ENCODE data around the gene MEX3B.
A peak's percentile ranks its signal among the peaks of the same experiment; 100 is the strongest.

MEX3B gene

GRCh38 chr15:82045892-82046665 is at the start of gene MEX3B:
TSS of gene MEX3B (minus strand) at chr15:82046018. CDS start at chr15:82045705, 313 bp downstream.
- peak; percentile 100 for DNase-seq

- peak; percentile 91 for DNase-seq
These were observed 48.0 kb upstream of the MEX3B start for GRCh38 chr15:82093774-82094211.

GRCh38 chr15:82093325-82093724 is 47.5 kb upstream of the MEX3B start:
- DNase-seq, result no peak

- no peak for DNase-seq
These were observed 45.9 kb upstream of the MEX3B start for GRCh38 chr15:82091636-82092140.

GRCh38 chr15:82086243-82086995 is 40.6 kb upstream of the MEX3B start:
- no peak for DNase-seq

- peak; percentile 94 for DNase-seq
These were observed 36.3 kb upstream of the MEX3B start for GRCh38 chr15:82081914-82082762.

- no peak for DNase-seq
These were observed 35.0 kb upstream of the MEX3B start for GRCh38 chr15:82080774-82081173.

GRCh38 chr15:82079736-82080135 is 33.9 kb upstream of the MEX3B start:
- DNase-seq, result peak; percentile 56

- DNase-seq, result no peak
These were observed 28.8 kb upstream of the MEX3B start for GRCh38 chr15:82074610-82075009.

- DNase-seq, result no peak
These were observed 27.2 kb upstream of the MEX3B start for GRCh38 chr15:82072926-82073537.

- no peak for DNase-seq
These were observed 20.6 kb upstream of the MEX3B start for GRCh38 chr15:82066455-82066854.

GRCh38 chr15:82064824-82065223 is 19.0 kb upstream of the MEX3B start:
- DNase-seq, result peak; percentile 37

- DNase-seq, result no peak
These were observed 16.9 kb upstream of the MEX3B start for GRCh38 chr15:82062479-82063454.

GRCh38 chr15:82060817-82061216 is 15.0 kb upstream of the MEX3B start:
- DNase-seq, result no peak

GRCh38 chr15:82058517-82059204 is 12.8 kb upstream of the MEX3B start:
- DNase-seq, result no peak

GRCh38 chr15:82058026-82058425 is 12.2 kb upstream of the MEX3B start:
- DNase-seq, result no peak

GRCh38 chr15:82056958-82057823 is 11.4 kb upstream of the MEX3B start:
- DNase-seq, result peak; percentile 72

GRCh38 chr15:82052751-82053150 is 6.9 kb upstream of the MEX3B start:
- DNase-seq, result no peak

- DNase-seq, result peak; percentile 65
These were observed 5.8 kb upstream of the MEX3B start for GRCh38 chr15:82051664-82052063.

- DNase-seq, result no peak
These were observed 3.0 kb upstream of the MEX3B start for GRCh38 chr15:82048811-82049210.

All from fibroblast of skin of right biceps (primary cell).